SJCRH30 (cell line): Measurements from ENCODE around the gene COLEC12. TPM values are rescaled to one million over a fixed set of nuclear protein-coding genes. Genes with fewer than 3 reads are reported as not detected.
"Not testable (repeated sequence)": the region's sequence is repeated elsewhere in the genome, so short reads cannot be mapped to it uniquely, and the experiment has no call there.

Experiments
- DNase-seq, 2 experiments: peaks; one replicate each; pipeline ENCODE4 v3.0.0-alpha.2; 2015 to 2020
- H3K27ac ChIP-seq: fragments of 250-450 bp; sonication (Bioruptor Pico); 2 replicates; pipeline ENCODE4 v1.5.1; 2020; ENCODE audit warnings: mild to moderate bottlenecking, moderate library complexity
- H3K27me3 ChIP-seq: fragments of 250-450 bp; sonication (Bioruptor Pico); 2 replicates; pipeline ENCODE4 v1.5.1; 2020; ENCODE audit warnings: mild to moderate bottlenecking, moderate library complexity
- H3K36me3 ChIP-seq: fragments of 250-450 bp; sonication (Bioruptor Pico); 2 replicates; pipeline ENCODE4 v1.5.1; 2020; ENCODE audit warnings: mild to moderate bottlenecking, moderate library complexity
- H3K4me1 ChIP-seq: fragments of 250-450 bp; sonication (Bioruptor Pico); 2 replicates; pipeline ENCODE4 v1.5.1; 2020; ENCODE audit warnings: mild to moderate bottlenecking, moderate library complexity
- H3K4me3 ChIP-seq: fragments of 250-450 bp; sonication (Bioruptor Pico); 2 replicates; pipeline ENCODE4 v1.5.1; 2020; ENCODE audit warnings: mild to moderate bottlenecking, moderate library complexity
- H3K9me3 ChIP-seq: fragments of 250-450 bp; sonication (Bioruptor Pico); replicated peaks from 2 replicates; pipeline ENCODE4 v1.5.1; 2020; ENCODE audit warnings: mild to moderate bottlenecking, moderate library complexity
- total RNA-seq: library from RNA; depleted of rRNA; stranded (reverse); fragments of >200 nt; shearing (Covaris generic); gene quantifications from 2 replicates; pipeline ENCODE4 v1.2.3, GENCODE V29; 2014

The COLEC12 gene
- total RNA-seq, 1 experiment from 2014 or later: not detected

DNA sequence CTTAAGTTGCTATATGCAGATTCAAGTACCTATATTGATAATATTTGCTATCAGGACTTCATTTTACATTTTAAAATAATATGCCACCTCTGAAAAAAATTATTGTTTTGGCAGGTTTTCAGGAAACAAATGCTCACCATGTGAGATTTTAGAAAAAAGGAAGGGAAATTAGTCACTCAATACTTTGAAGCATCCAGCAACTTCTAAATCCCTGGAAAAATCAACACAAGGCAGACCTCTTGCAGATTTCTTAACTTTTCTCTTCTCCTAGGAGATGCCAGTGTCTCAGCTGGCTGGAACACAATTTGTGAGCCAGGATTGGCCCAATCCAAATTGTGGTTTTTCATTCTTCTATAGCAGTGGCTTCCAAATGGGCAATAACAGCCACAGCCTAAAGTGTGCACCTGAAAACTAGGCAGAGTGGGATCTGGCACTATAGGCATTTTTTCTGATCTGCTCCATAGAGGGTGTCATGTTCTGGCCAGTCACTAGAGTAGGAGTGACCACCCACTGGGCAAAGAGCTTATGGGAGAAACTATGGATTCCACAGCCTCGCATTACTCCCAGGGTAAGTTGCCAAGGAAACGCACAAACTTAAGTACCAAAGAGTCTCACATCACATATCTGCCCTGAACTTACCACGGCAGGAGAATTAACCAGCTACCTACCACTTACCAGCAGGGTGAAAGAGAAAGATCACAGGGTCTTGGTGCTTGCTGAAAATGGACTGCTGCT is 204.6 kb downstream of the COLEC12 start:
- Histone ChIP-seq H3K27me3 (no peaks in the 10 kb centered on the region), H3K4me3 (no peak overlapping the region), H3K9me3 (no peaks in the 10 kb centered on the region), H3K36me3 (no peaks in the 10 kb centered on the region), H3K4me1 (no peaks in the 10 kb centered on the region), H3K27ac (no peak overlapping the region)
- DNase-seq: no peak

DNA sequence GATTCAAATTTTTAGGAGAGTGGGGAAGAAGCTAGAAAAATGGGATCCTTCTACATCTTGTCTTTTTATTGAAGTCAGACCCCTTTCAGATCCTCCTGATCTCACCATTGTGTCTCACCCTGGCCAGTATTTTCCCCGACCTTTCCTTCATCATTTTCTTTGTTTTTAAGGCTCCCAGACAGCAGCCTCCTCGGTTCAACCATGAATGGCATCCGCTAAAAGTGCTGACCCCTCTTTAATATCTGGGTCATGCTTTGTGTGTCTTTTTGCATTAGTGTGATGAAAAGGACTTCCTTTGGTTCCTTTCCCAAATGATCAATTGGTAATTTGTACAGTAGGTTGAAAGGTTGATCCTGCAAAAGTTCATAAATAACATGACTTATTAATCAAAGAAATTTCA is 205.9 kb downstream of the COLEC12 start:
- no peaks in the 10 kb centered on the region for H3K4me1 ChIP-seq
- no peak for DNase-seq
- H3K4me3 ChIP-seq: no peak overlapping the region
- no peak overlapping the region for H3K27ac ChIP-seq
- no peaks in the 10 kb centered on the region for H3K9me3 ChIP-seq
- H3K36me3 ChIP-seq: no peaks in the 10 kb centered on the region
- H3K27me3 ChIP-seq: no peaks in the 10 kb centered on the region

DNA sequence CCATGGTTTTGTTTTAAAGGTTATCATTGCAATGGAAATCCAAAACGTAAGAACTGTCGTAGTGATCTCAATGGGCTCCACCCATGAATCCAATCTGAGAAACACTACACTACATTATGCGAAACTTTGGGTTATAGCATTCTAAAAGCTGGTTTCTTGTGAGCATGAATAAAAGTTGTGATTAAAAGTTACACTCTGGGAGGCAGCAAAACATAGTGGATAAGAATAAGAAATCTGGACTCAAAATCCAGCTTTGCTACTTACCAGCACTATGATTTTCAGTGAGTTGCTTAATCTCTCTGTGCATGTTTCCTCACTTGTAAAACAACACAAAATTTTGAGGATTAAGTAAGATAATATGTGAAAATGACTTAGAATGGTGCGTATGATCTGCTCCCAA is 207.0 kb downstream of the COLEC12 start:
- H3K9me3 ChIP-seq: no peaks in the 10 kb centered on the region
- no peaks in the 10 kb centered on the region for H3K36me3 ChIP-seq
- no peak overlapping the region for H3K4me3 ChIP-seq
- H3K27me3 ChIP-seq: no peaks in the 10 kb centered on the region
- H3K27ac ChIP-seq: no peak overlapping the region
- no peaks in the 10 kb centered on the region for H3K4me1 ChIP-seq
- no peak for DNase-seq

DNA sequence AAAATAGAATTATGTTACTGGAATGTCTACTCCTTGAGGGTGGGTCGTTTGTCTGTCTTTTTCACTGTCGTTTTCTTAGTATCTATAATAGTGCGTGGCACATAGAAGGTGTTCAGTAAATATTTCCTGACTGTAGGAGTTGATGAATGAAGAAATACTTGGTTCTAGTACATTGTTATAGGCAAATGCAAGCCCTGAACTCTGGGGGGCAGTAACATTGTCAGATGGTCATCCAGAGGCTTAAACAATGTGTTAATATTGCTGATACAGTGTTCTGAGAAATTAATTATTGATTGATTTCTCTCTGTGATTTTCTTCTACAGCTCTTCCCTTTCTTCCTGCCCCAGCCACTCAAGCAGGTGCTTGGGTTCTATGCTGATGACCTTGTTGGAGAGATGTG is 208.2 kb downstream of the COLEC12 start:
- no peak overlapping the region for H3K4me3 ChIP-seq
- no peak for DNase-seq
- H3K27ac ChIP-seq: no peak overlapping the region
- no peaks in the 10 kb centered on the region for H3K27me3 ChIP-seq
- no peaks in the 10 kb centered on the region for H3K4me1 ChIP-seq
- H3K9me3 ChIP-seq: no peaks in the 10 kb centered on the region
- H3K36me3 ChIP-seq: no peaks in the 10 kb centered on the region

DNA sequence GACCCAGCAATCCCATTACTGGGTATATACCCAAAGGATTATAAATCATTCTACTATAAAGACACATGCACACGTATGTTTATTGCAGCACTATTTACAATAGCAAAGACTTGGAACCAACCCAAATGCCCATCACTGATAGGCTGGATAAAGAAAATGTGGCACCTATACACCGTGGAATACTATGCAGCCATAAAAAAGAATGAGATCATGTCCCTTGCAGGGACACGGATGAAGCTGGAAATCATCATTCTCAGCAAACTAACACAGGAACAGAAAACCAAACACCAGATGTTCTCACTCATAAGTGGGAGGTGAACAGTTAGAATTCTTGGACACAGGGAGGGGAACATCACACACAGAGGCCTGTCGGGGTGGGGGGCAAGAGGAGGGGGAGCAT is 210.5 kb downstream of the COLEC12 start:
- H3K4me3 ChIP-seq: not testable (repeated sequence)

DNA sequence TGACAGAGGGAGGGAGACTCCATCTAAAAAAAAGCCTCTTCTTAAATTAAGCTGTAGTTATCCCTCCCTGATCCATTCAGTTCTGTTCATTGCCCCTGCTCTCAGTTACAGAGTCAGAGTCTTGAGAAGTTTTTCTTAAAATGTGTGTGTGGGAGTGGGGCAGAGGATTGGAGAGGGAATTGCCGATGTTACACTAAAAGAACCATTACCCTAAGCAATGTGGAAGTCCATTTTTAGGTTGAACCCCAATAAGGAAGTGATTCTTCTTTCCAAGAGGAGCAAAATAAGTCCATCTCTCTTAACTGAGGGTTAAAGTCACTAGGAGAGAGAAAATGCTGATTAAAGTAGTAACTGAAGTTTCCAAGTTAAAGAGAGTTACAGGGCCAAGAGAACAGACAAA is 211.5 kb downstream of the COLEC12 start:
- Histone ChIP-seq H3K27ac (no peak overlapping the region), H3K9me3 (no peaks in the 10 kb centered on the region), H3K27me3 (no peaks in the 10 kb centered on the region), H3K4me1 (no peaks in the 10 kb centered on the region), H3K36me3 (no peaks in the 10 kb centered on the region), H3K4me3 (no peak overlapping the region)
- no peak for DNase-seq

More for the DNA sequence above, 210.5 kb downstream of the COLEC12 start:
- not testable (repeated sequence) for H3K4me1 ChIP-seq, H3K27me3 ChIP-seq, H3K36me3 ChIP-seq, H3K27ac ChIP-seq, H3K9me3 ChIP-seq, DNase-seq

DNA sequence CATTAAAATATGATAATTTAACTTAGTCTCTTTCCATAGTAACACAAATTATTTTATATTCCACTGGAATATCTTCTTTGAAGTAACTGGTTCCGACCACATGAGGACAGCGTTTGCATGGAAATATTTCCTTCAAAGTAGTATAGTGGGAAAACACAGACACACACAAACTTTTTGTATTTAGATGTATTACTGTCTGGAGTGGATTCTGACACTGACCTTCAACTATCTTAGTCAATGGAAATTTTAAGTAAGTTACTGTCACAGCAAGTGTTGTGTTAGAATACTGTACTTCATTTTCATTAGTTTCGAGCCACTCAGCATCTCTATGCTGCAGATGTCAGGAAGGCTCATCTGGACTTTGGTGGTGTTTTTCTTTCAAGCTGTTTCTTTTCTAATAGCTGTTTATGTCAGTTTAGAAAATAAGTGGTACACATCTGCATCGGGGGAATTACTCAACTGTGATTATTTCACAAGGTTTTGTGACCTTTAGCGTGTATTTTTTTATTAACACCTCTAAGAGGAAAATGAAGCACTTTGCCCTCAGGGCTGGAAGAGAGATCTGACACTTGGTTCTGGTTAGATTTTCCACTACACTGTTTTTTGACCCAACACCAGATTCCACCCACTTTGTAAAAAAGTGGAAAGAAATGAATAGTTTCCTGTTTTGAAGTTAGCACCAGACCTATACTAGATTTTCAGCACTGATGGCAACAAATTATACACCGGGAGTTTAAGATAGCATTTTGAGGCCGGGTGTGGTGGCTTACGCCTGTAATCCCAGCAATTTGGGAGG is 213.8 kb downstream of the COLEC12 start:
- Histone ChIP-seq H3K36me3 (no peaks in the 10 kb centered on the region), H3K4me3 (no peak overlapping the region), H3K27ac (no peak overlapping the region), H3K9me3 (no peaks in the 10 kb centered on the region), H3K27me3 (no peaks in the 10 kb centered on the region), H3K4me1 (no peaks in the 10 kb centered on the region)
- DNase-seq: peak in 1 of 2 experiments; percentile 27

DNA sequence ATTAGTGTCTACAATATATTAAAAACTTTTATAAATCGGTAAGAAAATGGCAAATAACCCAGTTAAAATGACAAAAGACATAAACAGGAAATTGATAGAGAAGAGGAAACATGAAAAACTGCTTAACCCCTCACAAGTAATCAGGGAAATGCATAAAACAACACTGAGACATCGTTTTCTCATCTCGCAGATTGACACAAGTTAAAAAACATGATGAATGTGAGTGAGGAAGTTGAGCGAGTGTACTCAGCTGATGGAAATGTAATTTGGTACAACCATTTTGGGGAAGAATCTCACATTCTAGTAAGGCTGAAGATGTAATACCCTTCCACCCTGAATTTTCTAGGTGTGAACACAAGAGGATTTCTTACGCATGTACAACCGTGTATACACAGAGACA is 214.7 kb downstream of the COLEC12 start:
- Histone ChIP-seq H3K27me3 (no peaks in the 10 kb centered on the region), H3K9me3 (no peaks in the 10 kb centered on the region), H3K4me1 (no peaks in the 10 kb centered on the region), H3K36me3 (no peaks in the 10 kb centered on the region), H3K27ac (no peak overlapping the region), H3K4me3 (no peak overlapping the region)
- DNase-seq: no peak

DNA sequence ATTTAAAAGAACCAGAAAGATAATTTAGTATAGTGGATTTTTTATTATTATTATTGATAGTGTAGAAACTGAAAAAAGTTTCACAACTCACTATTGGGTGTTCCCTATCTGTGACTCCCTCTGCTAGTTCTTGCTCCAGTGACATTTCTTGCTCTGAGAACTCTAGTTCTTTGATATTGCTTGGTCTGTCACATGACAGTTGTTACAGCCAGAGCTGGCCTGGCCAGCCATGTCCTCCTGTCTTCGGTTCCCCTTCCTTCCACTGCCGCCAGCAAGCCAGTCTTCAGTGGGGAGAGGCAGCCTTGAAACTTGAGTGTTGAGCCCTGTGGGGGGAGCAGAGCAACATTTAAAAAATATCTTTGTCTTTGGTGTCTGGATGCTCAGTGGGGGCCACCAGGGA is 225.0 kb downstream of the COLEC12 start:
- H3K9me3 ChIP-seq: no peaks in the 10 kb centered on the region; the same call in 1 of the 2 replicates
- DNase-seq: no peak
- H3K36me3 ChIP-seq: no peaks in the 10 kb centered on the region
- H3K27me3 ChIP-seq: no peaks in the 10 kb centered on the region
- no peaks in the 10 kb centered on the region for H3K4me1 ChIP-seq
- no peak overlapping the region for H3K4me3 ChIP-seq
- no peak overlapping the region for H3K27ac ChIP-seq

DNA sequence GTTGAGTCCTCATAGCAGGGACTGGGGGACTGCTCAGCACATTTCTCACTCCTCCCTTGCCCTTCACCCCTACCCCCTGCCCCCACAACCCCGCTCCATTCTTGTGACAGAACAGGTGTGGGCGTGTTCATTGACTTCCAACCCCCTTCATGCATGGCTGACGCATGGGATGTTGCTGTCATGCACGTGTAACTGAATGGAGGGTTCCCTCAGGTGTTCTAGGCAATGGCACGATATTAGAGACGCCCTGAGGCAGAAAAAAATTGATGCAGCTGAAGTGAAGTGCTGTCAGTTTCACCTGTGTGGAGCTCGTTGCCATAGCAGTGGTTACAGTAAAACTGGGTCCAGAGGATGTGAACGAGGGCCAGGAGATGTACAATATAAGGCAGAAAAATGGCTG is 226.2 kb downstream of the COLEC12 start:
- no peak overlapping the region for H3K4me3 ChIP-seq
- H3K27ac ChIP-seq: no peak overlapping the region
- no peaks in the 10 kb centered on the region for H3K4me1 ChIP-seq
- H3K27me3 ChIP-seq: no peaks in the 10 kb centered on the region
- no peaks in the 10 kb centered on the region for H3K36me3 ChIP-seq
- DNase-seq: no peak
- no peaks in the 10 kb centered on the region; the same call in 1 of the 2 replicates for H3K9me3 ChIP-seq

DNA sequence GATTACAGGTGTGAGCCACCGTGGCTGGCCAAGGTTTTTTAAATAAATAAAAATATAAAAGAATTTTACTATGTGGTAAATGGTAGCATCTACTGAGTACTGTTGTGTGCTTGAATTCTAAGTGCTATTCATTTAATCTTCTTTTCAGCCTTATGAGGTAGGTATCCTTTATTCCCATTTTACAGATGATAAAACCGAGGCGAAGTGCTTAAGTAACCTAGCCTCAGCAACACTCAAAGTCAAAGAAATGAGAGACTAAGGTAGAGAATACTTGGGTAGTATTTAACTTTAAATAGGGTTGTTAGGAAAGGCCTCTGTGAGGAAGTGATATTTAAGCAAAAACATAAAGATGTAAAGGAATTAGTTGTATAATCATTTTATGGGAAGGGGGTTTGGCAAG is 227.0 kb downstream of the COLEC12 start:
- DNase-seq: no peak
- no peak overlapping the region for H3K4me3 ChIP-seq
- no peaks in the 10 kb centered on the region for H3K27me3 ChIP-seq
- H3K36me3 ChIP-seq: no peaks in the 10 kb centered on the region
- no peaks in the 10 kb centered on the region; the same call in 1 of the 2 replicates for H3K9me3 ChIP-seq
- H3K4me1 ChIP-seq: no peaks in the 10 kb centered on the region
- no peak overlapping the region for H3K27ac ChIP-seq

DNA sequence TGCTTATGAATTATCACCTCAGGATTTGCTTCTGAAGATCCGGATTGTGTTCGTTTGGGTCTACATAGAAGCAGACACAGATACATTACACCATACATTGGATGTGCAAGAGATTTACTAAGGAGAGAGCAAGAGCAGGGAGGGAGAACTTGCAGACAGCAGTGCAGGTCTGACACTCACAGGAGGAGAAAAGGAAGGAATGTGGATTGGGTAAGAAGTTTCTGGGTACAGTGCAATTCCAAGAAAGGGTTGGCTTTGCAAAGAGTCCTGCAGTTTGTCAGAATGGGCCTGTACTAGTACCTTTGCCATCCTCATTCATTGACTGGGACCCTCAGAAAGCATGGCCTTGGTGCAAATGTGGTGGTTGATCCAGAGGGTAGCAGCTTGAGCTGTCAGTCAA is 227.9 kb downstream of the COLEC12 start:
- Histone ChIP-seq H3K4me1 (no peaks in the 10 kb centered on the region), H3K9me3 (no peaks in the 10 kb centered on the region), H3K27me3 (no peaks in the 10 kb centered on the region), H3K36me3 (no peaks in the 10 kb centered on the region), H3K4me3 (no peak overlapping the region), H3K27ac (no peak overlapping the region)
- DNase-seq: no peak

DNA sequence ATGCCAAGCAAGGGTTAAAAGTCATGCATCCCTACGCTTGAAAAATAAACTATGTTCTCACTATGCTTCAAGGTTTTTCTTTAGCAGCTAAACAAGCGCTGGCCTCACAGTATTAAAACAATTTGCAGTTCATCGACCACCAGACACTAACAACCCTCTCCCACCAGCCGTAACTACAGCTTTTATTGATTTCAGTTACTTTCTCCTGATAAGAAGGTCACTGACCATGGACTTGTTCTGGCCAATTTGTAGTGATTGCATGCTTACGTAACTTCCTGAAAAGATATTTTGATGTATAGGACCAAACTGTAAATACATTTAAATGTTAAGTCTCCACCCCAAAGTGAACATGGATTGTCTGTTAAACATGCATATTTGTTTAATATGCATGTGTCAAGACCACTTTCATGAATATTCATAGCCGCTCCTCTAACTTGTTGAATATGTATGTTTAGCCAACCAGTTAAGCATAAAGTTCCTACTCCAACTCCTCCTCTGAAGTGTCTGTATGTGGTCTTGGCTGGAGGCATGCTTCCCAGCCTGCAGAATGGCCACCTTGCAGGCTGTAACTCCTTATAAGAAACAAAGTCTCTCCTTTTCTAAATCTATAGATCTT is 230.9 kb downstream of the COLEC12 start:
- H3K4me1 ChIP-seq: no peaks in the 10 kb centered on the region
- no peak for DNase-seq

DNA sequence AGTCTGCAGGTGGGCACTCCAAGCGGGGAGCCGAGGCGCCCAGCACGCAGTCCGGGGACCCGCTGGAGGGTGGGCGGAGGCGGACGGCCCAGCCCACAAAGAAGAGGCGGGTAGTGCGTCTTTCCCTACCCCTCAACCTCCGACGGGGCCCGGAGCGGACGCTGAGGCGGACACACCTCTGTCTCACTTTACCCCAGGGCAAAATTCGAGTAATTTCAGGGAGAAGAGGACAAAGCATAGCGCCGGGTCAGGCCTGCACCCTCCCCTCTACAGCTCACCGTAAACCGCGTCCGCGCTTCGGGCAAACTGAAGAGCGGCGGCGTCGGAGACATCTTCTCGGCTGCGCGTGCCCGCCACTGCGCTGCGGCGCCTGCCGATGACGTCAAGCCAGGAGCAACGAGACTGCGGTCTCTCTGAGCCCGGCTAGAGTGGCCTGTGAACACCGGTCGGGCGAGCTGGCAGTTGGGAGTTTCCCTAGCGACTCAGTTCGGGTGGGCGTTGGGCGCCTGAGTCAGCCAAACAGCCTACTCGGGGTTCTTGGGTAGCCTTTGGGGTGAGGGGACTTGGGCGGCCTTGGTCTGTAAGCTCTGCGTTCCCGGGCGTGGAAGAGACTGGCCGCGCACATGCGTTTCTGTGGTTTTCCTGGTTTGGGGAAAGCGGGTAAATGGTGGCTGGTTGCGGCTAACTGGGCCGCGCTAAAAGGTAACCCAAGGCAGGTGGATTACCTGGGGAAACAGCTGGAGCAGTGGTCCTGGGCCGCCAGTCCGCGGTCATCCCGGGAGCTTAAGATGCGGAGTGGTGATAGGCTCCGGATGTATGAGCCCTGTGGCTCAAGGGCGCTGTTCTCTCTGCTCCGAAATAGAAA is 232.6 kb downstream of the COLEC12 start, which contains the start of gene THOC1:
Gene THOC1, minus strand, starts transcription at position 360 of the 865 bp plus-strand sequence. Its CDS starts 28 bp downstream, at position 332.
- peak; percentile 88 to 89 for DNase-seq
- H3K27me3 ChIP-seq: no peaks in the 10 kb centered on the region
- no peaks in the 10 kb centered on the region for H3K4me1 ChIP-seq
- peak within 1 kb of the TSS; percentile 84 for H3K4me3 ChIP-seq
- H3K27ac ChIP-seq: peak within 1 kb of the TSS; percentile 74
- H3K9me3 ChIP-seq: no peaks in the 10 kb centered on the region
- H3K36me3 ChIP-seq: peaks cover 13% of the 10 kb centered on the region; the same call in 1 of the 2 replicates

More for the DNA sequence above, 230.9 kb downstream of the COLEC12 start:
- H3K4me3 ChIP-seq: no peak overlapping the region
- H3K9me3 ChIP-seq: no peaks in the 10 kb centered on the region
- peaks cover 2% of the 10 kb centered on the region; the same call in 1 of the 2 replicates for H3K36me3 ChIP-seq
- H3K27ac ChIP-seq: no peak overlapping the region
- H3K27me3 ChIP-seq: no peaks in the 10 kb centered on the region
